ENCODE measurements around the gene YPEL2.
"Not testable (repeated sequence)": the region's sequence is repeated elsewhere in the genome, so short reads cannot be mapped to it uniquely, and the experiment has no call there.

Gene YPEL2

GRCh38 chr17:59409336-59410048 lies 78.0 kb downstream of the YPEL2 start:
- FAIRE-seq, result no peak

- no peak for FAIRE-seq
Measured at GRCh38 chr17:59410049-59410437, 78.6 kb downstream of the YPEL2 start.

- FAIRE-seq, result not testable (repeated sequence)
Measured at GRCh38 chr17:59412431-59412830, 81.0 kb downstream of the YPEL2 start.

- no peak for FAIRE-seq
Measured at GRCh38 chr17:59413014-59413766, 81.7 kb downstream of the YPEL2 start.

GRCh38 chr17:59415397-59415796 lies 83.9 kb downstream of the YPEL2 start:
- no peak for FAIRE-seq

GRCh38 chr17:59416184-59416583 lies 84.7 kb downstream of the YPEL2 start:
- no peak for FAIRE-seq

- FAIRE-seq, result no peak
Measured at GRCh38 chr17:59417452-59417851, 86.0 kb downstream of the YPEL2 start.

- FAIRE-seq, result no peak
Measured at GRCh38 chr17:59418732-59419166, 87.3 kb downstream of the YPEL2 start.

GRCh38 chr17:59420901-59421300 lies 89.4 kb downstream of the YPEL2 start:
- FAIRE-seq, result no peak

- FAIRE-seq, result no peak
Measured at GRCh38 chr17:59421722-59422121, 90.3 kb downstream of the YPEL2 start.

- no peak for FAIRE-seq
Measured at GRCh38 chr17:59423137-59423724, 91.8 kb downstream of the YPEL2 start.

GRCh38 chr17:59423903-59424302 lies 92.4 kb downstream of the YPEL2 start:
- no peak for FAIRE-seq

- no peak for FAIRE-seq
Measured at GRCh38 chr17:59424331-59424730, 92.9 kb downstream of the YPEL2 start.

GRCh38 chr17:59425085-59425931 lies 93.9 kb downstream of the YPEL2 start:
- FAIRE-seq, result no peak

GRCh38 chr17:59426031-59426430 lies 94.6 kb downstream of the YPEL2 start:
- FAIRE-seq, result no peak

GRCh38 chr17:59427425-59427921 lies 96.0 kb downstream of the YPEL2 start:
- FAIRE-seq, result no peak

GRCh38 chr17:59427996-59428395 lies 96.5 kb downstream of the YPEL2 start:
- no peak for FAIRE-seq

GRCh38 chr17:59428916-59429485 lies 97.5 kb downstream of the YPEL2 start:
- FAIRE-seq, result no peak

- FAIRE-seq, result no peak
Measured at GRCh38 chr17:59431601-59432000, 100.1 kb downstream of the YPEL2 start.

GRCh38 chr17:59432657-59433056 lies 101.2 kb downstream of the YPEL2 start:
- FAIRE-seq, result no peak

- FAIRE-seq, result no peak
Measured at GRCh38 chr17:59433586-59433985, 102.1 kb downstream of the YPEL2 start.

GRCh38 chr17:59434429-59434828 lies 103.0 kb downstream of the YPEL2 start:
- FAIRE-seq, result no peak

GRCh38 chr17:59435238-59435637 lies 103.8 kb downstream of the YPEL2 start:
- no peak for FAIRE-seq

Data from G401.6 (cell line).